Bladder microvascular endothelial cell (primary cell): Measurements from ENCODE around the gene CREB1. TPM values are rescaled to one million over a fixed set of nuclear protein-coding genes. Genes with fewer than 3 reads are reported as not detected.

Source experiments
- total RNA-seq: library from RNA; depleted of rRNA; stranded (reverse); fragments of >200 nt; gene quantifications from 2 replicates; pipeline ENCODE4 v1.2.3, GENCODE V29; 2014

Gene CREB1
- 26.1 and 66.0 TPM in 2 replicates for total RNA-seq

GRCh38 chr2:207529330-207530159, at the start of gene CREB1:
TSS of gene CREB1 (plus strand) at chr2:207529962. CDS start at chr2:207555636, 25,674 bp downstream.

GRCh38 chr2:207625014-207625907, 95.5 kb downstream of the CREB1 start, which contains the start of gene METTL21A:
TSS of gene METTL21A (minus strand) at chr2:207625394. CDS start at chr2:207624375, 1,019 bp downstream.

Other genes with a start within 250 kb of the CREB1 start
- gene METTL21A, start 95.4 kb downstream of the CREB1 start, total RNA-seq = 8.3 and 19.5 TPM in 2 replicates
- gene CCNYL1, start 181.7 kb downstream of the CREB1 start, total RNA-seq = 26.4 and 40.3 TPM in 2 replicates
- gene FZD5, start 239.9 kb downstream of the CREB1 start, total RNA-seq = 1.9 and 6.3 TPM in 2 replicates